Adrenal gland (tissue), 12 donors: Measurements from ENCODE around the gene FNIP2. TPM values are rescaled to one million over a fixed set of nuclear protein-coding genes. Genes with fewer than 3 reads are reported as not detected.
A peak's percentile ranks its signal among the peaks of the same experiment; 100 is the strongest.
"Not testable (repeated sequence)": the region's sequence is repeated elsewhere in the genome, so short reads cannot be mapped to it uniquely, and the experiment has no call there.

Experiments used
- DNase-seq, 7 donors: peaks; one replicate each; pipeline ENCODE4 v3.0.0-alpha.2; 2019 to 2020
- H3K27ac ChIP-seq, 5 donors: fragments of 200-600 bp; sonication (generic) in 4 of 5; 1 replicate in 3 of 5; 2 replicates in 2 of 5; pipeline versions ENCODE4 v1.5.1 to v1.8.0; 2016 to 2020; ENCODE audit warnings: mild to moderate bottlenecking in 1 of 5
- H3K27me3 ChIP-seq: fragments of 200-600 bp; 2 replicates; pipeline ENCODE4 v1.8.0; 2021
- H3K36me3 ChIP-seq, 2 donors: fragments of 200-600 bp; replicated peaks in 1 of 2; 1 replicate in 1 of 2; 2 replicates in 1 of 2; pipeline versions ENCODE4 v1.5.1 to v1.8.0; 2018 to 2022
- H3K4me1 ChIP-seq, 2 donors: fragments of 200-600 bp; replicated peaks in 1 of 2; 1 replicate in 1 of 2; 2 replicates in 1 of 2; pipeline versions ENCODE4 v1.5.1 to v1.8.0; 2018 to 2021
- H3K4me3 ChIP-seq, 4 donors: fragments of 200-600 bp; sonication (generic) in 3 of 4; one replicate each; pipeline ENCODE4 v1.5.1; 2016 to 2018
- H3K9me3 ChIP-seq, 3 donors: fragments of 200-600 bp; sonication (generic) in 1 of 3; replicated peaks in 1 of 3; 1 replicate in 2 of 3; 2 replicates in 1 of 3; pipeline versions ENCODE4 v1.5.1 to v1.8.0; 2016 to 2021
- POLR2A ChIP-seq, 2 donors: fragments of 450-650 bp; IDR thresholded peaks; one replicate each; pipeline ENCODE4 v1.6.1; 2017; ENCODE audit warnings: antibody characterized with exemption in 2 of 2, mild to moderate bottlenecking in 2 of 2, moderate library complexity in 1 of 2
- WGBS, 4 donors: extraction: QIAGEN DNeasy Blood & Tissue Kit in 2 of 4; methylation state at CpG; one replicate each; pipeline versions ENCODE4 v1.1.5 to v1.1.7; 2013 to 2017; 5-methylcytosine and 5-hydroxymethylcytosine counted together
- intact Hi-C, 2 donors: fragments of 100-400 bp; cut with DNase I; formaldehyde crosslinking; loops; one replicate each; pipeline versions ENCODE4 v1.14.1 to v1.15.0; 2022 to 2023
- polyA plus RNA-seq, 3 donors: library from polyadenylated mRNA; stranded (reverse); fragments of 200-250 nt in 2 of 3; fragments of 350-450 nt in 1 of 3; fragmentation: Illumina TruSeq in 1 of 3; extraction: RNeasy Lipid Tissue Mini Kit (QIAGEN cat#74804) in 1 of 3; gene quantifications; one replicate each; pipeline ENCODE4 v1.2.3, GENCODE V29; 2013 to 2014
- total RNA-seq, 9 donors: library from RNA; depleted of rRNA in 4 of 9; stranded (reverse); fragments of >200 nt in 4 of 9; fragments of 120-200 nt in 1 of 9; fragmentation: NEBNext Ultra II Directional in 1 of 9; extraction: Animal tissue kit (Norgen Biotek cat#: 25700) in 1 of 9; gene quantifications; one replicate each; pipeline versions ENCODE4 v1.1.0 to v1.2.4, GENCODE V29; 2013 to 2023
- TF ChIP-seq, protein P1 (sequence below), 6 experiments: fragments of 450-650 bp in 4 of 6; fragments of 200-600 bp in 2 of 6; sonication (generic) in 1 of 6; IDR thresholded peaks; 1 replicate in 5 of 6; 2 replicates in 1 of 6; pipeline versions ENCODE4 v1.5.1 to v1.8.0; 2016 to 2021; ENCODE audit warnings: antibody characterized with exemption in 6 of 6, mild to moderate bottlenecking in 2 of 6, moderate library complexity in 1 of 6
- donor health status: healthy with polysubstance abuse.
- donor health status: Bipolar disorder and iron deficiency.
- donor health status: DM: yes; HTN: yes; CAD: no.
- donor health status: DM: no; HTN: no; CAD: no.
- donor health status: DM: no; HTN: no; CAD: no.
- donor health status: DM: yes; HTN: yes; CAD: no.

The FNIP2 gene
- total and polyA plus RNA-seq, 12 donors: 3.5 to 39.4 (median 27.1) TPM

DNA sequence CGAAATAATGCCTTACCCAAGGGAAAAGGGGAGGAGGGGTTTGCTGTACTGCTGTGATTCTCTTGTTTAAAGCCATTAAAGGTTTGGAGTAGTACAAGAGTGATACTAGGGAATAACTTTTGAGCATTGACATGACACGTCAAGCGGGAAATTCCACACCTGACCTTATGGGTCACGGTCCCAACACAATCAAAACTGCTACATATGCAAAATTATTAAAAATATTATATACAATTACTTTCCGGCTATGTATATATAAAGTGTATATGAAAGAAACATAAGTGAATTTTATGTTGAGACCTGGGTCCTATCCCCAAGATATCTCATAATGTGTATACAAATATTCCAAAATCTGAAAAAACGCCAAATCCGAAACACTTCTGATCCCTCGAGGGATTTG, 21.0 kb downstream of the FNIP2 start:
- Histone ChIP-seq H3K36me3 (no peaks in the 10 kb centered on the region), H3K27ac (no peak overlapping the region), H3K27me3 (no peaks in the 10 kb centered on the region), H3K4me1 (peaks cover 20 to 27% of the 10 kb centered on the region in 2 donors), H3K4me3 (no peak overlapping the region), H3K9me3 (no peaks in the 10 kb centered on the region)
- WGBS, 4 donors: 95 to 98% (median 97%) methylated on average over 8 of the region's 8 CpGs
- intact Hi-C loops: no loop called here
- TF ChIP-seq POLR2A (IDR thresholded peaks at IDR 0.05): no peak
- TF ChIP-seq, protein P1, sequence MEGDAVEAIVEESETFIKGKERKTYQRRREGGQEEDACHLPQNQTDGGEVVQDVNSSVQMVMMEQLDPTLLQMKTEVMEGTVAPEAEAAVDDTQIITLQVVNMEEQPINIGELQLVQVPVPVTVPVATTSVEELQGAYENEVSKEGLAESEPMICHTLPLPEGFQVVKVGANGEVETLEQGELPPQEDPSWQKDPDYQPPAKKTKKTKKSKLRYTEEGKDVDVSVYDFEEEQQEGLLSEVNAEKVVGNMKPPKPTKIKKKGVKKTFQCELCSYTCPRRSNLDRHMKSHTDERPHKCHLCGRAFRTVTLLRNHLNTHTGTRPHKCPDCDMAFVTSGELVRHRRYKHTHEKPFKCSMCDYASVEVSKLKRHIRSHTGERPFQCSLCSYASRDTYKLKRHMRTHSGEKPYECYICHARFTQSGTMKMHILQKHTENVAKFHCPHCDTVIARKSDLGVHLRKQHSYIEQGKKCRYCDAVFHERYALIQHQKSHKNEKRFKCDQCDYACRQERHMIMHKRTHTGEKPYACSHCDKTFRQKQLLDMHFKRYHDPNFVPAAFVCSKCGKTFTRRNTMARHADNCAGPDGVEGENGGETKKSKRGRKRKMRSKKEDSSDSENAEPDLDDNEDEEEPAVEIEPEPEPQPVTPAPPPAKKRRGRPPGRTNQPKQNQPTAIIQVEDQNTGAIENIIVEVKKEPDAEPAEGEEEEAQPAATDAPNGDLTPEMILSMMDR (IDR thresholded peaks at IDR 0.05): no peak
- DNase-seq: no peak

GRCh38 chr4:158793021-158793420, 24.2 kb downstream of the FNIP2 start:
- no peak for TF ChIP-seq POLR2A (IDR thresholded peaks at IDR 0.05)
- TF ChIP-seq, protein P1 (IDR thresholded peaks at IDR 0.05): no peak
- no peak overlapping the region for H3K27ac ChIP-seq
- intact Hi-C loops: no loop called here
- H3K36me3 ChIP-seq: no peaks in the 10 kb centered on the region
- no peak overlapping the region for H3K4me3 ChIP-seq
- H3K4me1 ChIP-seq: no peaks in the 10 kb centered on the region
- DNase-seq: no peak
- 78 to 91% (median 84%) methylated on average over 1 of the region's 1 CpG for WGBS, 4 donors
- no peaks in the 10 kb centered on the region for H3K27me3 ChIP-seq
- H3K9me3 ChIP-seq: no peaks in the 10 kb centered on the region

GRCh38 chr4:158793430-158793829, 24.6 kb downstream of the FNIP2 start:
- intact Hi-C loops, DNase-seq, H3K27ac ChIP-seq, H3K4me1 ChIP-seq, H3K9me3 ChIP-seq, H3K4me3 ChIP-seq, H3K27me3 ChIP-seq, H3K36me3 ChIP-seq: not testable (repeated sequence)
- 58 to 100% (median 80%) methylated on average over 1 of the region's 1 CpG for WGBS, 4 donors

- TF ChIP-seq, protein P1 (IDR thresholded peaks at IDR 0.05): no peak
- TF ChIP-seq POLR2A (IDR thresholded peaks at IDR 0.05): no peak
- H3K27me3 ChIP-seq: no peaks in the 10 kb centered on the region
- no peaks in the 10 kb centered on the region for H3K9me3 ChIP-seq
- 78 to 91% (median 85%) methylated on average over 7 of the region's 7 CpGs for WGBS, 4 donors
- peaks cover 0 to 10% of the 10 kb centered on the region in 2 donors for H3K4me1 ChIP-seq
- no peak overlapping the region for H3K27ac ChIP-seq
- intact Hi-C loops: no loop called here
- peak in 5 of 7 donors; percentile 45 to 60 (median 56) for DNase-seq
- no peaks in the 10 kb centered on the region for H3K36me3 ChIP-seq
- no peak overlapping the region for H3K4me3 ChIP-seq
Observed at GRCh38 chr4:158796370-158797140, 27.7 kb downstream of the FNIP2 start.

DNA sequence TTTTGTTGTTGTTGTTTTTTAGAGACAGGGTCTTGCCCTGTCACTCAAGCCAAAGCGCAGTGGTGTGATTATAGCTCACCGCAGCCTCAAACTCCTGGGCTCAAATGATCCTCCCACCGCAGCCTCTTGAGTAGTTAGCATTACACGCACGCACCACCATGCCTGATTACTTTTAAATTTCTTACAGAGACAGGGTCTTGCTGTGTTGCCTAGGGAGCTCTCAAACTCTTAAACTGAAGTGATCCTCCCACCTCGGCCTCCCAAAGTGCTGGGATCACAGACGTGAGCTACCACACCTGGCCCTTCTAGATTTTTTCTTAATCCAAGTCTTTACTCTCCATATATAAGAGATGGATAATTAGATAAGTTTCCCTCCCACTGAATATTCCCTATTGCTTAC, 29.2 kb downstream of the FNIP2 start:
- WGBS, 4 donors: 95 to 97% (median 97%) methylated on average over 7 of the region's 7 CpGs
- no peak overlapping the region for H3K4me3 ChIP-seq
- H3K27ac ChIP-seq: no peak overlapping the region
- H3K9me3 ChIP-seq: no peaks in the 10 kb centered on the region
- TF ChIP-seq POLR2A (IDR thresholded peaks at IDR 0.05): no peak
- TF ChIP-seq, protein P1 (IDR thresholded peaks at IDR 0.05): no peak
- no peaks in the 10 kb centered on the region for H3K36me3 ChIP-seq
- no peak for DNase-seq
- no peaks in the 10 kb centered on the region for H3K27me3 ChIP-seq
- intact Hi-C loops: no loop called here
- H3K4me1 ChIP-seq: peaks cover 0 to 10% of the 10 kb centered on the region in 2 donors
